IPS-NIHi11 (cell line): ENCODE results near the gene IL20RB.
A peak's percentile ranks its signal among the peaks of the same experiment; 100 is the strongest.
"Not testable (repeated sequence)": the region's sequence is repeated elsewhere in the genome, so short reads cannot be mapped to it uniquely, and the experiment has no call there.

Experiments used
- DNase-seq: peaks from one replicate; pipeline ENCODE4 v3.0.0; 2012; ENCODE audit warnings: mixed read lengths, low spot score

The IL20RB gene

GRCh38 chr3:136987398-136987980 lies 29.7 kb downstream of the IL20RB start:
- DNase-seq: not testable (repeated sequence)

- no peak for DNase-seq
These were observed 30.9 kb downstream of the IL20RB start for GRCh38 chr3:136988651-136989050.

- no peak for DNase-seq
These were observed 32.2 kb downstream of the IL20RB start for GRCh38 chr3:136989781-136990524.

- no peak for DNase-seq
These were observed 33.0 kb downstream of the IL20RB start for GRCh38 chr3:136990826-136991225.

- no peak for DNase-seq
These were observed 34.3 kb downstream of the IL20RB start for GRCh38 chr3:136992115-136992514.

- DNase-seq: peak; percentile 32
These were observed 37.2 kb downstream of the IL20RB start for GRCh38 chr3:136994772-136995516.

GRCh38 chr3:136995652-136996051 lies 37.9 kb downstream of the IL20RB start:
- DNase-seq: no peak

GRCh38 chr3:137000039-137000438 lies 42.3 kb downstream of the IL20RB start:
- no peak for DNase-seq

- DNase-seq: not testable (repeated sequence)
These were observed 49.6 kb downstream of the IL20RB start for GRCh38 chr3:137007376-137007775.

GRCh38 chr3:137008131-137008530 lies 50.3 kb downstream of the IL20RB start:
- no peak for DNase-seq

- DNase-seq: no peak
These were observed 51.2 kb downstream of the IL20RB start for GRCh38 chr3:137008976-137009375.

- DNase-seq: no peak
These were observed 52.4 kb downstream of the IL20RB start for GRCh38 chr3:137010137-137010536.

GRCh38 chr3:137011153-137011552 lies 53.4 kb downstream of the IL20RB start:
- no peak for DNase-seq

- no peak for DNase-seq
These were observed 54.3 kb downstream of the IL20RB start for GRCh38 chr3:137012097-137012501.

- peak; percentile 88 for DNase-seq
These were observed 56.3 kb downstream of the IL20RB start for GRCh38 chr3:137013951-137014688.

GRCh38 chr3:137017316-137017715 lies 59.5 kb downstream of the IL20RB start:
- not testable (repeated sequence) for DNase-seq

- DNase-seq: no peak
These were observed 62.5 kb downstream of the IL20RB start for GRCh38 chr3:137020315-137020714.

- no peak for DNase-seq
These were observed 63.1 kb downstream of the IL20RB start for GRCh38 chr3:137020888-137021287.

GRCh38 chr3:137024348-137024747 lies 66.6 kb downstream of the IL20RB start:
- no peak for DNase-seq

GRCh38 chr3:137026701-137027100 lies 68.9 kb downstream of the IL20RB start:
- DNase-seq: no peak

GRCh38 chr3:137032465-137033120 lies 74.8 kb downstream of the IL20RB start:
- peak; percentile 92 for DNase-seq

- peak; percentile 64 for DNase-seq
These were observed 77.8 kb downstream of the IL20RB start for GRCh38 chr3:137035631-137036030.
